Hematopoietic multipotent progenitor cell treated with erythropoietin and hydrocortisone succinate and interleukin-3 and kit ligand, for 17 days (in vitro differentiated cells): ENCODE measurements around the gene RELT.

Experiments
- DNase-seq: peaks from one replicate; pipeline ENCODE4 v3.0.0-alpha.2; 2015; ENCODE audit warnings: low spot score

RELT gene

GRCh38 chr11:73347067-73347466 is 29.1 kb upstream of the RELT start:
- no peak for DNase-seq

GRCh38 chr11:73348838-73349237 is 27.4 kb upstream of the RELT start:
- no peak for DNase-seq

GRCh38 chr11:73349633-73350032 is 26.6 kb upstream of the RELT start:
- no peak for DNase-seq

- peak; percentile 73 for DNase-seq
Measured at GRCh38 chr11:73350908-73351636, 25.1 kb upstream of the RELT start.

GRCh38 chr11:73353422-73353821 is 22.8 kb upstream of the RELT start:
- DNase-seq = no peak

GRCh38 chr11:73355109-73355508 is 21.1 kb upstream of the RELT start:
- DNase-seq = no peak

- no peak for DNase-seq
Measured at GRCh38 chr11:73356979-73357860, 19.0 kb upstream of the RELT start.

- DNase-seq = no peak
Measured at GRCh38 chr11:73358071-73358470, 18.1 kb upstream of the RELT start.

GRCh38 chr11:73359341-73359740 is 16.9 kb upstream of the RELT start:
- DNase-seq = no peak

- DNase-seq = no peak
Measured at GRCh38 chr11:73359930-73360742, 16.1 kb upstream of the RELT start.

- DNase-seq = no peak
Measured at GRCh38 chr11:73360743-73361369, 15.3 kb upstream of the RELT start.

GRCh38 chr11:73361953-73362776 is 14.0 kb upstream of the RELT start:
- DNase-seq = no peak

GRCh38 chr11:73363147-73363546 is 13.1 kb upstream of the RELT start:
- DNase-seq = no peak

- DNase-seq = no peak
Measured at GRCh38 chr11:73365352-73366264, 10.6 kb upstream of the RELT start.

GRCh38 chr11:73366265-73366610 is 10.0 kb upstream of the RELT start:
- no peak for DNase-seq

- DNase-seq = no peak
Measured at GRCh38 chr11:73366953-73367352, 9.2 kb upstream of the RELT start.

GRCh38 chr11:73367482-73368024 is 8.6 kb upstream of the RELT start:
- no peak for DNase-seq

- no peak for DNase-seq
Measured at GRCh38 chr11:73372375-73372993, 3.7 kb upstream of the RELT start.

- no peak for DNase-seq
Measured at GRCh38 chr11:73374151-73374550, 2.0 kb upstream of the RELT start.

- DNase-seq = no peak
Measured at GRCh38 chr11:73375830-73376159, 404 bp upstream of the RELT start.
